Left ventricle myocardium inferior (tissue), 1 donor: ENCODE results near the gene VCX2. TPM values are rescaled to one million over a fixed set of nuclear protein-coding genes. Genes with fewer than 3 reads are reported as not detected.

ENCODE experiments used
- microRNA-seq: library from miRNA; unstranded; fragments of <30 nt; microRNA quantifications from one replicate; pipeline ENCODE4 v1.2.0, GENCODE V29; 2020
- total RNA-seq: library from RNA; stranded (reverse); fragmentation: NEBNext Ultra II Directional; extraction: Animal tissue kit (Norgen Biotek cat#: 25700); gene quantifications from one replicate; pipeline ENCODE4 v1.2.1, GENCODE V29; 2021
- donor health status: DM: no; HTN: yes; CAD: no; lungs with severe emphysema.

The VCX2 gene
- total RNA-seq, 1 donor from 2014 or later = not detected

Small RNAs within 50 kb of the gene (microRNA-seq; reads per million reads assigned to microRNA genes)
- gene MIR651 = 73.3 reads per million, percentile 54 among the genes with 10 or more reads in this experiment

Other genes starting within 250 kb of the VCX2 start
- 34.5 TPM for gene PNPLA4, start 243.9 kb downstream of the VCX2 start, total RNA-seq